GM21717 (cell line): ENCODE measurements around the gene INF2.
"Not testable (repeated sequence)": the region's sequence is repeated elsewhere in the genome, so short reads cannot be mapped to it uniquely, and the experiment has no call there.

Experiments used
- ATAC-seq: cut with Tn5 transposase; IDR thresholded peaks from one replicate; pipeline ENCODE4 v1.9.1; 2021; ENCODE audit warnings: mild to moderate bottlenecking, moderate library complexity; ENCODE audit not compliant: unreplicated experiment

INF2 gene

DNA sequence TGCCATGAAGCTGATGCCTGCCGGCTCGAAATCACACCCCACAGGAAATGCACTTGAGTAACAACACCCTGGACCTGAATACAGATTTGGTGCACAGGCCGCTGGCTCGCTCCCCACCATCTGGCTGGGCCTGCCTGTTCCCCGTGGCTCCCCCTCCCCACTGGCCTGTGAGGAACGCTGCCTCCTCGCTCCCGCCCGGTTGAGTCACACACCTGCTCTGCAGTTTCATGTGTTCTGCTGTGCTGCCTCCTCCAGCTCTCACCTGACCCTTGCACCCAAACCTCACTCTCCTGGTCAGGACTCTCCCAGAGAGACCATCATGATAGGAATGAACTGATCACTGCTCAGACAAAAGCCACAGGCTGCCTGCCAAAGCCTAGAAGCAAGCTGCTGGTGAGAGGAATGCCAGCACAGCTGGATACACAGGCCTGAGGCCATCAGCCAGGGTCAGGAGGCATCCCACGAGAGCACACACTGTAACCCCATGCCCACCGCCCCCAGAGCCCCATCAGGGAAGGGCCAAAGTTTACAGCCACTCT is 59.8 kb downstream of the INF2 start:
- ATAC-seq: no peak

DNA sequence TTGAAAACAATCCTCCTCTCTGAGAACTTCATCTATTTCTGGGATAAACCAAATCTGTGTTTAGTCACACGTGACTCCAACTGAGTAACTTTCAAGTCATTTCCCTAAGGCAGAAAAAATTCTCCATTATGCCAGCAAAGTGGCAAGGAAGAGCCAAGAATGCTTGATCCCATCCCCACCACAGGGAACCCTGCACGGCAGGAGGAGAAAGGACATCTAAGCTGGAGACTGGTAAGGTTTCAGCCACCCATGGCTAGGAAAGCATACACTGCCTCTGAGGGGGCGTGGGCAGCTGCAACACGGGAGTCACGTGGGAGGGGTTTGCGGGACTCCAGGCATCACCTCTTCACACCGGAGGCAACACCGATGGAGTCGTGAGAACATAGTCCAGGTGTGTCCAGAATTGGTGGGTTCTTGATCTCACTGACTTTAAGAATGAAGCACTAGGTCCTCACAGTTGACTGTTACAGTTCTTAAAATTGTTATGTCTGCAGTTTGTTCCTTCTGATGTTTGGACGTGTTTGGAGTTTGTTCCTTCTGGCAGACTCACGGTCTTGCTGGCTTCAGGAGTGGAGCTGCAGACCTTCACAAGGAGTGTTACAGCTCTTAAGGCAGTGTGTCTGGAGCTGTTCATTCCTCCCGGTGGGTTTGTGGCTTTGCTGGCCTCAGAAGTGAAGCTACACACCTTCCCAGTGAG is 60.8 kb downstream of the INF2 start:
- no peak for ATAC-seq

DNA sequence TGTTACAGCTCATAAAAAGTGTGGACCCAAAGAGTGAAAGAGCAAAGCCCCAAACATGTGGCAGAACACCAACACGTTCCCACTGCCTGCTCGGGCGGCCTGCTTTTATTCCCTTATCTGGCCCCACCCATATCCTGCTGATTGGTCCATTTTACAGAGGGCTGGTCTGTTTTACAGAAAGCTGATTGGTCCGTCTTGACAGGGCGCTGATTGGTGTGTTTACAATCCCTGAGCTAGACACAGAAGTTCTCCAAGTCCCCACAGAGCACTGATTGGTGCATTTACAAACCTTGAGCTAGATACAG is 61.3 kb downstream of the INF2 start:
- ATAC-seq: not testable (repeated sequence)

DNA sequence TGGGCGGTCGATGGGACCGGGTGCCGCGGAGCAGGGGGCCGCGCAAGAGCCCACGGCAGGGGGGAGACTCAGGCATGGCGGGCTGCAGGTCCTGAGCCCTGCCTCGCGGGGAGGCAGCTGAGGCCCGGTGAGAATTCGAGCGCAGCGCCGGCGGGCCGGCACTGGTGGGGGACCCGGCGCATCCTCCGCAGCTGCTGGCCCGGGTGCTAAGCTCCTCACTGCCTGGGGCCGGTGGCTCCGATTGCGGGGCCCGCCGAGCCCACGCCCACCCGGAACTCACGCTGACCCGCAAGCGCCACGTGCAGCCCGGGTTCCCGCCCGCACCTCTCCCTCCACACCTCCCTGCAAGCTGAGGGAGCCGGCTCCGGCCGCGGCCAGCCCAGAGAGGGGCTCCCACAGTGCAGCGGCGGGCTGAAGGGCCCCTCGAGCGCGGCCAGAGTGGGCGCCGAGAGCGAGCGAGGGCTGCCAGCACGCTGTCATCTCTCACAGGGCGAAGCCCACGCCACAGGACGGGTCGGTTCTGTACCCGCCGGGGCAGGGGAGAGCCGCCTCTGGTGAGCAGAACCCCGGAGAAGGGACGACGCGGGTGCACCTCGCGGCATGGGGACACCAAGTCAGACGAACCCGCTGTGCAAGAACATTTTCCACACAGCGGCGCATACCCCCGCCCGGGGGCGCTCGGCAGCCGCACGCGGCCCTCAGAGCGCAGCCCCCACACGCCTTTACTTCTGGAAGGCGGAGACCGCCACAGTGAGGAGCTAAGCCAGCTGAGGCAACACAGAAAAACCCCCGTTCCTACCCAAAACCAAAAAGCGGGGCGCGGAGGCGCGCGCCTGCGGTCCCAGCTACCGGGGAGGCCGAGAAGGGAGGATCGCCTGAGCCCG is 62.4 kb downstream of the INF2 start:
- no peak for ATAC-seq

DNA sequence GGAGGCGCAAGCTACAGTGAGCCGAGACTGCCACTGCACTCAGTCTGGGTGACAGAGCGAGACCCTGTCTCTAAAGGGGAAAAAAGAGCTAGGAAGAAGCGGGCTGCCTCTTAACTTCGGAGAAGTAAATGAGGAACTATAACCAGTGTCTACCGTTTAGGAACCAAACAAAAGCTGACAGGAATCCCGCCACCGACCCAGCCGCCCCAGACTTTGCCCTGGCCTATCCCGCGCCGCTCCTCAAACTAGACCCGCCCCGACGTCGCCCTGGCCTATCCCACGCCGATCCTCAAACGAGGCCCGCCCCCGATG is 63.0 kb downstream of the INF2 start:
- ATAC-seq: peak; percentile 76

DNA sequence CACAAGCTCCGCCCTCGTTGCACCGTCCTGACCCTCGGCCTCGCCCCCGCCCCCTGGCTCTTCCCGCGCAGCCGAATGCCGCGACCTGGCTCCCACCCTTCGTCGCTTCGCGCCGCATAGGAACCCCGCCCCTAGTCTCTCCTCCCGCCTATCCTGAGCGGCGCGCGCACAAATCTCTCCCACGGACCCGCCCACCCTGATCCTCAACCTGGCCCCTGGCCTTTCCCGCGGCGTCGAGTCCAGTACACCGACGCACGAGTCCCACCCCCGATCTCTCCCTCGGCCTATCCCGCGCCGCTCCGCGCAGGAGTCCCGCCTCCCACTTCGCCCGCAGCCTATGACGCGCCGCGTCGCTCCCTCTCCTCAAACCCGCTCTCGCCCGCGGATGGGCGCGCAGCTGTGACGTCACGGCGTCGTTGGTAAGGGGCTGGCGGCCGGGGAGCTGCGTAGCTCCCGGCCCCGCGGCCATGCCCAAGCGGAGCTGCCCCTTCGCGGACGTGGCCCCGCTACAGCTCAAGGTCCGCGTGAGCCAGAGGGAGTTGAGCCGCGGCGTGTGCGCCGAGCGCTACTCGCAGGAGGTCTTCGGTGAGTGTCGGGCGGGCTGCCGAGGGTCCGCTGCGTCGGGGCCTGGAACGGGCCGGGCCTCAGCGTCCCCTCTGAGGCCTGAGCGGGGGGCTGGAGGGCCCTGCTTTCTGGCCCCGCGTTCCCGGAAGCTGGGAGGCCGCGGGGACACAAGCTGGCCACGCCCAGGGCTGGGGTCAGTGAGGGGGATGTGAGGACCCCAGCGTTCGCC is 63.5 kb downstream of the INF2 start, which contains the start of gene SIVA1:
TSS of gene SIVA1 (plus strand) at position 413 of the 793 bp plus-strand sequence. CDS start at position 468, 55 bp downstream.
- ATAC-seq: peak; percentile 89

DNA sequence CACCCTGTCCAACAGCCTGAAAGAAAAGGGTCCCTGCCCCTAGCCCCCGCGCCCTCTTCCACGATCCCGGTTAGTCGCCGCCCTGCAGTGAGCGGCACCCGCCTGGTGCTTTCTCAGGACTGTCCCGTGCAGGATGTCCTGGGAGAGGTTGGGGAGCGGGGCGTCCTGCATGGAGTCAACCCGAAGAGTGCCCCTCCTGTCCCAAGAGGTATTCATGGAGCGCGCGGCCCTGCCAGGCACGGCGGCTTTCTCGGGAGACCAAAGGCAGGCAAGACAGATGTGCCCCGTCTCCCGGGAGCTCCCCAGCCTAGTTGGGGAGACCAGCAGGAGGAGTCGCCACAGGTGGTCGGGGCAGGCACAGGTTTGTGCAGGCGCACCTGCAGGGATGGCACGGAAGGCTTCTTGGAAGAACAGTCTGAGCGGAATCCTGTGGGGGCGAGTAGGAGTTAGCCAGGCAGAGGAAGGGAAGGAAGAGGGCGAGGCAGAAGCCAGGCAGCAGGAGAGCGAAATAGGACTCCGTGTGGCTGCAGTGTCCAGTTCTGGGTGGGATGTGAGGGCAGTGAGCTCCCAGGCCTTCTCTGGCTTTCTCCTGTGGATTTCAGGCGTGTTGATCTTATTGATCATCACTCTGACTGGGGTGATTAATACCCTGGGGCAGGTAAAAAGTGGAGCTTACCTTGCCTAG is 64.3 kb downstream of the INF2 start:
- ATAC-seq: peak; percentile 1

DNA sequence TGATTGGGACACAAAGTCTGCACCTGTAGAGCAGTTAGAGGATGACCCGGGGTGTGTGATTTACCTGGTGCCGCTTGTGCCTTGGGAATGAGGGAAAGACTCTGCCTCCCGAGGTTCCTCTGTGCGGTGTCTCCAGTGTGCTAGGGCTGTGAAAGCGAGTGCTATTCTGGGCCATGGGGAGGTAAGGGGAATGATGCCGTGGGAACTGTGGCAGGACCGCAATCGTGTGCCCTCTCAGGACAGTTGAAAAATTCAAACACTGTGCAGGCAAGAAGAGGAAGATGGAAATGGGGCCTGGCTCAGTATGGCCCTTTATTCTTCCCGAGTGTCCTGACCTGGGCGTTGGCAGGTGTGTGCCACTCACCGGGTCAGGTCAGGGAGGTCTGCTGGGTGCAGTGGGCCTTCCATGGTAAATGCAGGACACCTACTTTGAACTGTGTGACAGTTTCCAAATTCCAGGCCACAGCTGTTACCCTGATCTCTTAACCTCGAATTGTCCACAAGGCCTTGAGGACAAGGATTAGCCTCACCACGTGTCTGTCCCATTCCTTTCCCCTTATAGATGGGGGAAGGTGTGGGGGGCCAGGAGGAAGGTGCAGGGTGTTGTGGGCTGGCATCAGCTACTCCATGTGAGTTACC is 64.9 kb downstream of the INF2 start:
- ATAC-seq: no peak

DNA sequence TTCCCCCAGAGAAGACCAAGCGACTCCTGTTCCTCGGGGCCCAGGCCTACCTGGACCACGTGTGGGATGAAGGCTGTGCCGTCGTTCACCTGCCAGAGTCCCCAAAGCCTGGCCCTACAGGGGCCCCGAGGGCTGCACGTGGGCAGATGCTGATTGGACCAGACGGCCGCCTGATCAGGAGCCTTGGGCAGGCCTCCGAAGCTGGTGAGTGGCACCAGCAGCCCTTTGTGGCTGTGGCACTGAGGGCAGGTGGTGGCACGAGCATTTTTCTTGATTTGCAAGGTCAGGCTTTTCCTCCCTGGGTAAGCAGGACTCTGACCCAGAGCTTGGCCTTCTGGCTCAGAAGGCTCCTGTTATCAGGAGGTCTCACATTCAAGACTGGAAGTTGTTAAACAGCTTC is 66.2 kb downstream of the INF2 start:
- no peak for ATAC-seq

DNA sequence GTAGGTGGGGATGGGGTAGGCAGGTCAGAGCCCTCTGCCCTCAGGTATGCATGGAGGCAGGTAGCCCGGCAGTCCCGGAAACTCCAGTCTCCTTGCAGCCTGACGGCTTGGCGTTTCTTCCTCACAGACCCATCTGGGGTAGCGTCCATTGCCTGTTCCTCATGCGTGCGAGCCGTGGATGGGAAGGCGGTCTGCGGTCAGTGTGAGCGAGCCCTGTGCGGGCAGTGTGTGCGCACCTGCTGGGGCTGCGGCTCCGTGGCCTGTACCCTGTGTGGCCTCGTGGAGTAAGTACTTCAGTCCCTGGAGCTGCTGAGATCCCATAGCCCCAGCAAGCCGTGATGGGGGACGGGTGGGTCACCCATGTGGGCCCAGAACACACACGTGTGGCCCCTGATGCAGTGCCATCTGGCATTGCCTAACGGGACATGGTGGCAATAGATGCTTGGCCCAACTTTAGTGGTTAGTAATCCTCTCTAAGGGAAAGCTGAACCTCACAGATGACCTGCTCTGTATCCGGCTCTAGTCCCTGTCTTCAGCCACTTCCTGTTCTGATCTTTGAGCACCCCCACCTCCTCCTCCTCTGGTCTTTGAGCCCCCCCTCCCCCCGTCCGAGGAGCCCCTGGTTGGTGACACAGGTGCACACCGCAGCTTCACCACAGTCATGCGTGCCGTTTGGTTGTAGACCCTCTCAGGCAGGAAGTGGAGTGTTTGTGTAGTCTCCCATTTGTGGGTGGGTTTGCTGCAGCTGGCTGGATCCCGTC is 67.2 kb downstream of the INF2 start:
- ATAC-seq: no peak

DNA sequence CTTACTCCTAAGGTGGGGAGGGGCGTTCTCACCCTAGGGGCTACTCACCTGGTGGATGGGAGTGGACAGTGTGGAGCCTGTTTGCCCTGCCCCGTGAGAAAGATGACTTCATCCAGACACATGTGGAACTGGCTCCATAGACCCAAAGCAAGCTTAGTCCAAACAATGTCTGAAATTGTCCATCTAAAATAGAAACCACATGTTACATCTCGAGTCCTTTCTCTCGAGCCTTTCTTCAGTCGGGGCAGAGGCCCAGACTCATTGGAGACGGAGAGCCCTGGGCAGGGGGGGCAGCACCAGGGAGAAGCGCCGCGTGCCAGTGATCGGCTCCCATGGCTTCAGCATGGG is 67.8 kb downstream of the INF2 start:
- ATAC-seq: no peak

DNA sequence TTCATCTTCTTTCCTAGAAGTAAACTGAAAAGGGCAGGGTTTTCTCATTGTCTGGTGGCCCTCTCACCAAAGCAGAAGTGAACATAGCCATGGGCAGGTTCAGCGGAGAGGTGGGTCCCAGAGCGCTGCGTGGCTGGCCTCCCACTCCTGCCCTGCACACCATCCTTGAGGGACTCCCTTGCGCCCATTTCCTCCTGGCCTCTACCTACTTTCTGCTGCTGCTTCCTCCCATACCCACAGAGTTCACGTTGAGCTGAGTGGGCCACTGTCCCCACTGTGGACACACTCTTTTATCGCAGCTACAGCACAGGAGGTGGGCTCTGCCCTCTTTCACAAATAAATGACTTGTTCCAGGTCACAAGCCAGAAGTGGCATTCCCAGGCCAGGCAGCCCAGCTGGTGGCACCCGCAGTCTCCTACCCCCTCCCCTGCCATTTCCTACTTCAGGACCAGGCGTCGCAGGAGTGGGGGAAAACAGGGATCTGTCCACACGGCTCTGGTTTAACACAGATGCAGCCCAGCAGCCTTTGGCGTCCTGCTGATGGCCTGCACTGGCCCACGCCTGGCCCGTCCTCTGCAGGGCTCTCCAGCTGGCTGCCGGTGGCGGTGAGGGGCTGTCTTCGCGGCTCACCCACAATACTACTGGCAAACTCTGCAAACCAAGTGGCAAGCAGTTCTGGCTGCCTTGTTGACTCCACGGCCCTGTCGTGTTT is 68.4 kb downstream of the INF2 start:
- no peak for ATAC-seq

DNA sequence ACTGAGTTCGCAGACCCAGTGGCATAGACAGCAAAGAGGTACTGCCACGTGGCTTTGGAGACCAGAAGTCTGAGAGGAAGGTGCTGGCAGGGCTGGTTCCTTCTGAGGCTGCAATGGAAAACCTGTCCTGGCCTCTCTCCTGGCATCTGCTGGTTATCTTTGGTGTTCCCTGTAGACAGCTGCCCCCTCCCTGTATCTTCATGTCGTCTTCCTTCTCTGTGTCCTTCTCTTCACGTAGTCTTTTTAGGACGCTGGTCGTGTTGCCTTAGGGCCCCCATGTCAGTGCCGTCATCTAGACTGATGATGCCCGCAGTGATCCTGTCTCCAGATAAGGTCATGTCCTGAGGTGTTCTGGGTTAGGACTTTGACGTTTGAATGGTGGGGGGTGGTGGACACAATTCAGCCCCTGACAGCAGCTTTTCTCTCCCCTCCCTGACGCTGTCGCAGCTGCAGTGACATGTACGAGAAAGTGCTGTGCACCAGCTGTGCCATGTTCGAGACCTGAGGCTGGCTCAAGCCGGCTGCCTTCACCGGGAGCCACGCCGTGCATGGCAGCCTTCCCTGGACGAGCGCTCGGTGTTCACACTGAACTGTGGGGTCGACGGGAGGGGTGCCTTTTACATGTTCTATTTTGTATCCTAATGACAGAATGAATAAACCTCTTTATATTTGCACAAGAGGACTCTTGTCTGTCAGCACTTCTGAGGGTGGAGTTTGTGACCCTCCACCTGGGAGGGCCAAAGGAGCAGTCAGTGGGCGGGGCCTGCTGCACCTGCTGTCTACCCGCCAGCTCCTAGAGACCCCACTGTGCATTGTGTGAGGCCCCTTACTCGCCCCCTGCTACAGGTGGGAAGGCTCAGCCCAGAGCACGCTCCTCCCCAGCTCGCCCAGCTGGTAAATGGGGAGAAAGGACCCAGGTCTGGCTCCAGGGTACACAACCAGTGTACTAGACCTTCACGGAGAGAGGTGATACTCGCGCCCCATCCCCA is 69.9 kb downstream of the INF2 start:
- no peak for ATAC-seq

DNA sequence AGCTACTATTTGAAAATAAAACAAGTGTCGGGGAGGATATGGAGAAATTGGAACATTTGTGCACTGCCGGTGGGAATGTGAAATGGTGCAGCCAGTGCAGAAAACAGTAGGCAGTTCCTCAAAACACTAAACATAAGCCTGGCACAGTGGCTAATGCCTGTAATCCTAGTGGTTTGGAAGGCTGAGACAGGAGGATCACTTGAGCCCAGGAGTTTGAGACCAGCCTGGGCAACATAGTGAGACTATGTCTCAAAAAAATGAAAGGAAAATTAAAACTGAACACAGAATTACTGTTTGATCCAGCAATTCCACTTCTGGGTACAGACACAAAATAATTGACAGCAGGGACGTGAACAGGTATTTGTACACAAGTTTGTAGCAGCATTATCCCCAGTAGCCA is 76.1 kb downstream of the INF2 start:
- no peak for ATAC-seq

DNA sequence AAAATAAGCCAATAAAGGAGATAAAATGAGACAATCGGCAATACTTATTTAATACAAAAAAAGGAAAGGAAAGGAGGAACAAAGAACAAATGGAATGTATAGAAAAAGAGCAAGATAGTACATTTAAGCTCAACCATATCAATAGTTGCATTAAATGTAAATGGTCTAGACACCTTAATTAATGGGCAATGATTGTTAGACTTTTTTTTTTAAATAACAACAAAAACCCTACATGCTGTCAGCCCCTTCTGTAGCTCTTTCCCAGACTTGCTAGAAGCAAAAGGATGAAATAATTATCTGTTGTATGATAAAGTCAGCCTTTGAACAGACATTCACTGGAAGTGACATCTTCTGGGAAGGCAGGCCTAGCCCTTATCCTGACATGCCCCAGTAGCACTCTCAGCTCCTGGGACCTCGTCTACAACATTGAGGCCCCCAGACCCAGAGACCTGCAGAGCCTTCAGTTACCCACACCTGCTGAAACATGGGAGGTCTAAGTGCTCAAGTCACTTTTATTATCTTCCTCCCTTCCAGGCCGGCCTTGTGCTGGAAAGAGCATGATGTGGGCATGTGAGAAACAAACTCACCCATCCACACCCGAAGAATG is 76.9 kb downstream of the INF2 start:
- ATAC-seq: no peak

DNA sequence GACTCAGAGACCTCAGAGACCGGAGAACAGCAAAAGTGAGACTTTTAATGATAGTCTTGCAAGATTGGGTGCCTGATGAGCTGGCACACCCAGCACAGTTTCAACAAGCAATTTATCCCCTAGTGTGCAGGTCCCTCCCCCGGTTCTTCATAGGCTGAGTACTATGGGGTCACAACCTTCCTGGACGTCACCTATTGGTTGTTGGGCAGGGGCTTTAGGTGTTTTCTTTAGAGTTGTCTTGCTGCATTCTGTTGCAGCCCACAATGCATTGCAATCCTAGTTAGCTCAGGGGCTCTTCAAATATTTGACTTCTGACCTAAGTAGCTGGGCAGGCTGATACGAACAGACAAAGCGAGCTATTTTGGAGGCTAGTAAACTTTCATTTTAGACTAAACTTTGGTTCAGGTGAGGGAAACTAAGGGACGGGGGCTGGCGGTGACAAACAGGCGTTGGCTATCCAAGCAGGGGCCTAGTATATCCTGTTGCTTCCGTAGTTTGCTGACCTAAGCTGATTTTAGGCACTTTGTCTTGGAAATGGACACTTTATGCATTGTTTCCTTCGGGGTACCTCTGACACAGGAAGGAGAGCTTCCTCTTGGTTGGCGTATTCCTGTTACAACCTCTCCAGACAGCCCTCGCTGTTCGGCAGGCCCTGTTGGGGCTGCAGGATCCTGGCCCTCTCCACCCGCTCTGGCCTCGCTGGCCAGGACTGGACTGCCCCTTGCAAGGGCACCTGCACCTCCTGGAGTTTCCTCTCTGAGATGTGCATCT is 77.6 kb downstream of the INF2 start:
- ATAC-seq: no peak

DNA sequence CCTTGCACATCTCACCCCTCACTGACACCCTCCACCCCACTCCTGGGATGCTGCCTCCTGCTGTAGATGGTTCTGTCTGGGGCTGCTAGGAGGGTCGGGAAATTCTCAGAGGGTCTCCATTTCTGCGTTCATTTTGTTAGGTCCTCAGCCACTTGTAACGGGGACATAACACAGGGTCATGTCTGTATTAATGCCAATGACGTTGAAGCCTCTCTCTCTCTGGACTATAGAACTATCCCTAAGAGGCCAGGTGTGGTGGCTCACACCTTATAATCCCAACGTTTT is 78.2 kb downstream of the INF2 start:
- no peak for ATAC-seq
